VCaP (cell line): ENCODE results near the gene DDX25.

Experiments
- H3K27ac ChIP-seq: fragments of 450-650 bp; 2 replicates; pipeline ENCODE4 v1.5.1; 2017
- CTCF ChIP-seq: fragments of 450-650 bp; conservative IDR thresholded peaks from 2 replicates; pipeline ENCODE4 v1.5.1; 2017; ENCODE audit warnings: mild to moderate bottlenecking, moderate library complexity

The DDX25 gene

GRCh38 chr11:125977333-125977732 is 73.0 kb downstream of the DDX25 start:
- H3K27ac ChIP-seq: no peak overlapping the region

DNA sequence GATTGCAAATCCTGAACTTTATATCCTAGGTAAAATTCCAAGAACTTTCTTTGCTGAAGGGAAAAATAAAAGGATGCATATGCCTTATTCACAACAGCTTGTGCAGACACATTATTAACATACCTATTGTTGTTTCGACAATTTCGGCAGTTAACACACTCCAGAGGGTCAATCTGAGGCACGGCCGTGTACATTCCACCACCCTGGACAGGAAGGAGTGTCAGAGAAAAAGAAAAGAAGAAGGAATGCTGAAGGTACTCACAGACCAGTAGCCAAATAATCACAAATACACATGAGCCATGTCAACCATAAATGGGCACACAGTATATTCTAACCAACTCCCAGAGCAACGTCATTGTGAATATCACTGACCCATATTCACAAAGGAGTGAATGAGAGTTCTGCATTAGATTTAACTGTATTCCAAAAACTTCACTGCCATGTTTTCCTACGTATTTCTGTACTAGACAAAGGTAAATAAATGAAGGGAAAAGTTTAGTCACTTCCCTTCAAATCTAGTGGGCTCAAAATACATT is 73.9 kb downstream of the DDX25 start:
- H3K27ac ChIP-seq: no peak overlapping the region
- TF ChIP-seq CTCF: no peak

More at GRCh38 chr11:125977333-125977732, 73.0 kb downstream of the DDX25 start:
- no peak for TF ChIP-seq CTCF
